Measurements from ENCODE around the gene WDR82.
"Not testable (repeated sequence)": the region's sequence is repeated elsewhere in the genome, so short reads cannot be mapped to it uniquely, and the experiment has no call there.

Gene WDR82

DNA sequence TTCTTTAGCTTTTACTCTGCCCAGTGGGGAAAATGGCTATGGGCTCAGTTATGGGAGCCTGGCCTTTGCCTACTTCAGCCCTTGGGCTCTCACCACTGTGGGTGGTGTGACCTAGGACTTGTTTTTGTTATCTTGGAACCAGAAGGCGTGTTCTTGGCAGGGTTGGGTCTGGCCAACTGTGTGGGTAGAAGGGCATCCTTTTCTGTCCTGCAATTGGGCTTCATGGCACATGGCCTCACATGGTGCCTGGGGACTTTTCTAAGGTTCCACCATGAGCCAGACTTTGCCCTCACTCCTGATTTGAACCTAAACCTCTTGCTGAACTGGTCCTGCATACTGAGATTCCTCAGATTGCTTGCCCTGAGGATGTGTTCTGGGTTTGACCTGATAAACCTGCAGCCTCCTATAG is 10.9 kb upstream of the WDR82 start:
- DNase-seq (ENCODE audit: low read depth in 2 of 2): no peak

DNA sequence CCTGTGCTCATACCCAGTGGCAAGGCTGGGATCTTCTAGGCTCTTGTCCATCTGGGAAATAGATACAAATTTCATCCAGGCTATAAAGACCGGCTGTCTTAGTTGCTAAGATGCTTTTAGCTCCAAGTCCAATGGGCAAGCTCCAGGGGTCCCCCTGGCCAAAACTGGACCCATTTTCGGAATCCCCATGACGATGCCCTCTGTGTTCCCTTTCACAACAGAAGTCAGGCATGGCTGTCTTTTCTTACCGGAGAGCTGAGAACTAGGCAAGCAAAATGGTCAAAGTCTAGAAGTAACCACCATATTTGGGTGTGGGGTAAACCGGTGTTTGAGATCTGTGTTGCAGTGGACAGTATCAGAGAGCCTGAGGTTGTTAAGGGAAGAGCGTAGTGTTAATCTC is 10.2 kb upstream of the WDR82 start:
- DNase-seq (ENCODE audit: low read depth in 2 of 2): no peak

DNA sequence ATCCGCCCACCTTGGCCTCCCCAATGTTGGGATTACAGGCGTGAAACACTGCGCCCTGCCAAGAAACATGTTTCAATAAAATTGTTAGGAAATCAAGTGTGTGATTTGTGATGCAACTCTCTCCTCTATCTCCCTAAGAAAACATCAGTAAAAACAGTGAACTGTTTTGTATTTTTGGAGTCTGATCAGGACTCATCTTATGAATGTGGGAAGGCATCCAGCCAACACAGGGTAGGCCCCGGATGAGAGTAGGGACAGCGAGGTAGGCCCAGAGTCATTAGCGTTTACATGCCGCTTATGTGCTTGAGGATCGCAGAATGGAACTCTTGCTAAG is 8.3 kb upstream of the WDR82 start:
- DNase-seq (ENCODE audit: low read depth in 2 of 2): no peak

DNA sequence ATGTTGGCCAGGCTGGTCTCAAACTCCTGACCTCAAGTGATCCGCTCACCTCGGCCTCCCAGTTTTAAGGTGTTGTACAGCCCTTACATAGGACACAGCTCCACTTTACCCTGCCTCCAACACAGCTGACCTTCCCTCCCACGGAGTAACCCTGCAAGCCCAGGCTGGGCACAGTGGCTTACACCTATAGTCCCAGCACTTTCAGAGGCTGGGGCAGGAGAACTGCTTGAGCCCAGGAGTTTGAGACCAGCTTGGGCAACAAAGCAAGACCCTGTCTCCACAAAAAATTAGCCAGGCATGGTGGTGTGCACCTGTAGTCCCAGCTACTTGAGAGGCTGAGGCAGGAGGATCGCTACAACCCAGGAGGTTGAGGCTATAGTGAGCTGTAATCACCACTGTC is 5.6 kb upstream of the WDR82 start:
- not testable (repeated sequence) for DNase-seq (ENCODE audit: low read depth in 2 of 2)

DNA sequence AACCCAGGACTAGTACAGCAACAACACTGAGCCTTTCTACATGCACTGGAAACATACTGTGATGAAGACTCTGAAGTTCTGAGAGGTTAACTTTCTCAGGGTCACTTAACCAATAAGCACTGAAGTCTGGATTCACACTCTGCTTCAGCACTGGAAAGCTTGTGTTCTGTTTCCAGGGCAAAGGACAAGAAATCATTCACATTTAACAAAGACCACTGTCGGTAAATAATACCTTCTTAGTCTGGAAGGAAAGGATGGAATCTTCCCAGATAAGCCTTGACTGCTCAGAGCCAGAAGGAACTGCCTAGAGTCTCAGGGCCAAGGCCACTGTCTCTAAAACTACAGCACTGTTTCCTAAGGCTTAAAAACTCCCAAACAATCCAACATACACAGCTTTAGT is 4.9 kb upstream of the WDR82 start:
- DNase-seq (ENCODE audit: low read depth in 2 of 2): no peak

DNA sequence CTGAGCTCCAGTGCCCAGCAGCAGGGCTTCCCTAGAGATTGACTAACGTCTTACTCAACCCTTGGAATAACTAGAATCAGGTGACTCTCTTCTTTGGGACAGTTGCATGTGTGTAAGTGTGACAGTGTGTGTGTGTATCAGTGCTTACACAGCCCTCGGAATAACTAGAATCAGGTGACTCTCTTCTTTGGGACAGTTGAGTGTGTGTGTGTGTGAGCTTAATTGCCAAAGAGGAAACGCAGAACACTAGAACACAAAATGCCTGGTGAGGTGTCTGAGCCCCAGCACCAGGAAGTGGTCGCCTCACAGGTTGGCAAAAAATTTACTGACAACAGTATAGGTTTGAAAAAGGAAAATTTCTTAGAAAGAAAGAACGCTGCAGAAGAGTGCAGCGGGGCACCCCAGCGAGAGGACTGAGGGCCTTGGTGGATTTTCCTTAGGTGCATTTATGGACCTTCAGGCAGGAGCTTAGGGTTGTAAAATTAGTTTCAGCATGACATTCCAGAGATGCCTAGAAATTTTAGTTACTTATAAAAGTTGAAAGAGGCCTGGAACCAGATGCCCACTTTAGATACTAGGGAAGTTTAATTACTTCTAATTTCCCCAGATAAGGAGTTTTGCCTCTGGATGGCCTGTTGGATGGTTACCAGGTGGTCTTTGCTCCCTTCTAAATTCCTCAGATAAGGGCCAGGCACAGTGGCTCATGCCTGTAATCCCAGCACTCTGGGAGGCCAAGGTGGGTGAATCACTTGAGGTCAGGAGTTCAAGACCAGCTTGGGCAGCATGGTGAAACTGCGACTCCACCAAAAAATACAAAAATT is 3.7 kb upstream of the WDR82 start:
- DNase-seq (ENCODE audit: low read depth in 2 of 2): no peak

DNA sequence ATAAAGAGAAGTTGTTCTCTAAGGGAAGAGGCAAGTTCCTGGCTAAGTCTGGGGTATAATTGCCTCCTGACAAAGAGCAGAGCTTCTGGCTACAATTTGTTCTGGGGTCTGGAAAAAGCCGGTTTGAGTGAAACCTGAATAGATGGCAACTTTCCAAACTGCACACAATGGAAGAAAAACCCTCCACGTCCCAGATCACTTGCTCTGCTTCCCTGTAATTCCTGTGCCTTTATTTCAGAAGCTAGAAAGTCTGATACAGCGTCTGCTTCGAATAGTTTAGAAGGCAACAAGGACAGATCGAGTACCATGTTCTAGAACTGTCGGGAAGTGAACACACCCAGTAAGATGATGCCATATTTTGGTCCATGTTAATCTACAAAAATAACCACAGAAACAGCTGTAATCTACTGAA is 1.6 kb upstream of the WDR82 start:
- DNase-seq (ENCODE audit: low read depth in 2 of 2): no peak

DNA sequence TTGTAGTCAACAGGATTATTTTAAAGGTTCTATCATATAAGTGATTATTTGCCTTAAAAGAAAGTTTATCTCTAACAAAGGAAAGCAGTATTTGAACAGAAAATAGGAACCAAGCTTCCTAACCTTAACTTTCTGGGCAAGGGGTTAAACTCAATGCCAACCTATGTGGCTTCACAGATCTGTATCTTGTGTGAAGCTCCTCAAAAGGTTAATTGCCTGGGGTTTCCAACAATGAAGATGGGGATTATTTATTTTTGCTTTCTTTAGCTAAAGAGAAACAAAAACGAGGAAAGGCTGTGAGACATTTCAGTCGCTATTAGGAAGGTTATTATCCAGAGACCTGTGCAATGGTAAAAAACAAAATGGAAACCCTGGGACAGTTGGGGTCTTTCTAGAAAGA is 1.1 kb upstream of the WDR82 start:
- DNase-seq (ENCODE audit: low read depth in 2 of 2): no peak

DNA sequence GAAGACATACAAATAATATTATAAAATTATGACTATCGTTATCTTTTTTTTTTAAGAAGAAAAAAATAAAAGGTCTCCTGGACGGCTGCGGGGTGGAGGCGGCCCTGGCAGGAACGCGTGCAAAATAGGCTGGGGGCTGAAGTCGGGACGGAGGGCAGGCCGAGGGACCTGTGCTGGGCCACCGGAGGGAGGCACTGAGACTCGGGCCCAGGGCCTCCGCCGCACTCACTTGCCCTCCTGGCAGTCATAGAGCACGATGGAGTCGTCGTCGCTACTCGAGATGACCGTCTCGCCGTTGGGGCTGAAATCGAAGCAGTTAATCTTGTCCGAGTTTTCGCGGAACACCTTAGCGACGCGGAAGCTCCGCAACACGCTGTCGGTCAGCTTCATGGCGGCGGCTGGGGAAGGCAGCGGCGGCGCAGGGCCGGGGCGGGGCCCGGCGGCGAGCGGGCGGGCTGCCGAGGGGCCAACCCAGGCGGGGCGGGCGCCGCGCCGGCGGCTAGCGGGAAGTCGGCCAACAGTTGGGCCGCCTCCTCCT is 408 bp downstream of the WDR82 start:
- DNase-seq (ENCODE audit: low read depth in 2 of 2): peak in 1 of 2 donors; percentile 36

DNA sequence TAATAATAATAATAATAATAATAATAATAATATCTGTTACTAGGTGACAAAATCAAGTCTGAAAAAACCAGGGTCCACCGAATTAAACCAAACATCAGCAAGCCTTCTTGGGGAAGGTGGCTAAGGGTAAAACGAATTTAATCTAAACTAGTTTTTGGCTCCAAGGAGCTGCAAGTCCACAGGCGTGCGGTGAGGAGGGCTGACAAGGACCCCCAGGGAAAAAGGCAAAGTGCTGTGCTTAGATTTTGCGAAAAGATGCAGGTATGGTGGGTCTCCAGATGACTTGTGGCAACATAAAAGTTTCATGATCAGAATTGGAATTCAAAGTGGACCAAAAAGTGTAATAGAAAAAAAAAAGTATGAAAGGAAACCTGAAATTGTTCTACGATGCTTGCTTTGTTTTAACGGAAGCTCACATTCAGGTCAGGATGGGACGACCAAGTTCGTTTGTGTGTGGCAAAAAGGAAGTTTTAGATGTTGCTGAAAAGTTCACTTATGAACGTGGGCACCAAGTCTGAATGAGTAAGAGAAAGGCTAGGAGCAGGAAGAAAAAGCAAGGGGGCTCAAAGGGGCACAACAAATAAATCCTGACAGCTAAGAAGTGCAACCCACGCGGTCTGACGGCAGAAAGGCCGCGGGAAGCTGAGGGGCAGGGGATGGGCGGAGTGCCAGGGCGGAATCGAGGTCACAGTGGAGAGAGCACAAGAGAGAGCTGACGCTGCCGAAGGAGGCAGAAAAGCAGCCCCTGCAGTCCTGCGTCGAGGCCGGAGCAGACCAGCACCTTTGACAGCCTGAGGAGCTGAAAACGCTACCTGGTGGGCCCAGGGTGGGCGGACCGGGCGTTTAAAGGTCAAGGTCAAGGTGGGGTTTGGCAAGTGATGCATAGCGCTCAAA is 1.1 kb downstream of the WDR82 start:
- DNase-seq (ENCODE audit: low read depth in 2 of 2): peak; percentile 58 to 60

DNA sequence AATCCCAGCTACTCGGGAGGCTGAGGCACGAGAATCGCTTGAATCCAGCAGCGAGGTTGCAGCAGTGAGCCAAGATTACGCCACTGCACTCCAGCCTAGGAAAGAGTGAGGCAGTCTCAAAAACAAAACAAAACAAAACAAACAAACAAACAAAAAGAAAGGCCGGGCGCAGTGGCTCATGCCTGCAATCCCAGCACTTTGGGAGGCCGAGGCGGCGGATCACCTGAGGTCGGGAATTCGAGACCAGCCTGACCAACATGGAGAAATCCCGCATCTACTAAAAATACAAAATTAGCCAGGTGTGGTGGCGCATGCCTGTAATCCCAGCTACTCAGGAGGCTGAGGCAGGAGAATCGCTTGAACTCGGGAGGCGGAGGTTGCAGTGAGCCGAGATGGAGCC is 3.7 kb downstream of the WDR82 start:
- DNase-seq (ENCODE audit: low read depth in 2 of 2): not testable (repeated sequence)

DNA sequence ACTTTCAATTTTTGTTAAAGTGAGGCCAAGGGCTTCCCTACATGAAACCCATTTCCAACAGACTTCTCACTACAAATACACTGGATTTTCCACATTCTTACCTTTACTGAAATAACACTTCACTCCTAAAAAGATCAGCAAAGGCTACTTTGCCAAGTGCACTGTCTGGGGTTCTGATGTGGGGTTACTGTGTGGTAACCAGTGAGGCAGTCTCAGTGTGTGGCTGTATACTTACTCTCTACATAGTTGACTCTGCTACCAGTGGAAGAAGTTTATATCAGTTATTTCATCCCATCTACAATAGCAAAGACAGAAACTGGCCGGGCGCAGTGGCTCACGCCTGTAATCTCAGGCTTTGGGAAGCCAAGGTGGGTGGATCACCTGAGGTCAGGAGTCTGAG is 5.6 kb downstream of the WDR82 start:
- DNase-seq (ENCODE audit: low read depth in 2 of 2): no peak

DNA sequence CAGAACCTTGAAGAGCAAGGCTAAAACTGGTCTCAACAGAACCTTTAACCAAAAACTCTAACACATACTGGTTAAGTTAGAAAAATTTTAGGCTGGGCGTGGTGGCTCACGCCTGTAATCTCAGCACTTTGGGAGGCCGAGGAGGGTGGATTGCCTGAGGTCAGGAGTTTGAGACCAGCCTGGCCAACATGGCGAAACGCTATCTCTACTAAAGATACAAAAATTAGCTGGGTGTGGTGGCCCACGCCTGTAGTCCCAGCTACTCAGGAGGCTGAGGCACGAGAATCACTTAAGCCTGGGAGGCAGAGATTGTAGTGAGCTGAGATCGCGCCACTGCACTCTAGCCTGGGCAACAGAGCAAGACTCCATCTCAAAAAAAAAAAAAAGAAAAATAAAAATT is 6.3 kb downstream of the WDR82 start:
- not testable (repeated sequence) for DNase-seq (ENCODE audit: low read depth in 2 of 2)

DNA sequence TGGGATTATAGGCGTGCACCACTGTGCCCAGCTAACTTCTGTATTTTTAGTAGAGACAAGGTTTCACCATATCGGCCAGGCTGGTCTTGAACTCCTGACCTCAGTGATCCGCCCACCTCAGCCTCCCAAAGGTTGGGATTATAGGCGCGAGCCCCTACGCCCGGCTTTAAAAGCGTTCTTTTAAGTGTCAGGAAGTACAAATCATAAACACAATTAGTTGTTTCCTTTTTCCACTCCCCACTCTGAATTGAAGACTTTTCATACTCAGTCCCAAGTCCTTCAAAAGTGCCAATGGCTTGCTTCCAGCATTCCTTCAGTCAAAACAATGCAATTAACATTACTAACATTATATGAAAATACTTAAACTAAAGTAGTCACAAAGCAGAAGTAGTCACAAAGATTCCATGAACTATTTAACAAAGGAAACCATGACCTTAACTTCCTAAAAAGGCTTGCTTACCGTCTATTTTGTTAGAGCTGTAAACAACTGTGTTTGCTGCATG is 8.1 kb downstream of the WDR82 start:
- no peak for DNase-seq (ENCODE audit: low read depth in 2 of 2)

DNA sequence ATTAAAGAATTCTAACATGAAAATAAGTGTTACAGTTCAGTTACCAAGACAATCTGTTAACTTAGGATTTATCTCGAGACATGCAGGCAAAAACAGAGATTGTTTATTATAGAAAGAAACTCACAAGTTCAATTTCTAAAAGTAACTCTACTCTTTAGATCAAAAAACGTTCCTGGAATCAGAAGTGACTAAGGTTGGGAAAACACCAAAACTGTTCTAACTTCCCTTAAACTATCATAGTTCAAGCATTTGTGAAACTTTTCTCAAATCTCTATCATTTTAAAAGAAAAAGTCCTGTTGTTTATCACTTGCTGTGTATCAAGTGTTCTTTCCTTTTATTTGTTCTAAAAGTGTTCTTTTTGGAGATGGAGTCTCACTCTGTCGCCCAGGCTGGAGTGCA is 8.7 kb downstream of the WDR82 start:
- DNase-seq (ENCODE audit: low read depth in 2 of 2): no peak

DNA sequence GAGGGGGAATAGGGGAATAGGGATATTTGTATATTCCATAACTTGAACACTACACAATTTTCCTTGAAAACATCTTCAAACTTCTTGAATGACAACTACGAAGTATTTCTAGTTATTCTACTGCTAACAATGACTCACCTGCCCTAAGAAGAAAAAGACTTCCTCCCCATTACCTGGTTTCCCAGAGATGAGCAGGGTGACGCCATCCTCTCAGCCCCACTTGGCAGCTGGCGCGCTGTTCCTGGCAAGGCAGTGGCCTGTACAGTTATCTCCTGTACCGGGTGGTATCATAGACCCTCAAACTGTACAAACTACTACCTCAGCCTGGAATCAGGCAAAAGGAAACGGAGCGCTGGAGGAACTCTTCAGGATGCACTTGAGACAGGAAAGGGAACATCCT is 10.4 kb downstream of the WDR82 start:
- DNase-seq (ENCODE audit: low read depth in 2 of 2): peak in 1 of 2 donors; percentile 33

DNA sequence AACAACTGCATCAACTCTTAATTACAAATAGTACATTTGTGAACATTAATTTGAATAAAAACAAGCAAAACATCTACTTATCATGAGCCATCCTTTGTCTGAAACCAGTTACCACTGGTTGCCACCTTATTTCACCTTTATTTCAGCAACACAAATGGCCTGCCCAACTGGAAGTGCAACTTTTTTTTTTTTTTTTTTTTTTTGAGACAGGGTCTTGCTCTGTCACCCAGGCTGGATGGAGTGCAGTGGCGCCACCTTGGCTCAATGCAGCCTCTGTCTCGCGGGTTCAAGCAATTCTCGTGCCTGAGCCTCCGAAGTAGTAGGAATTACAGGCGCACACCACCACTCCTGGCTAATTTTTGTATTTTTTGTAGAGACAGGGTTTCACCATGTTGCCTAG is 13.1 kb downstream of the WDR82 start:
- DNase-seq (ENCODE audit: low read depth in 2 of 2): no peak

DNA sequence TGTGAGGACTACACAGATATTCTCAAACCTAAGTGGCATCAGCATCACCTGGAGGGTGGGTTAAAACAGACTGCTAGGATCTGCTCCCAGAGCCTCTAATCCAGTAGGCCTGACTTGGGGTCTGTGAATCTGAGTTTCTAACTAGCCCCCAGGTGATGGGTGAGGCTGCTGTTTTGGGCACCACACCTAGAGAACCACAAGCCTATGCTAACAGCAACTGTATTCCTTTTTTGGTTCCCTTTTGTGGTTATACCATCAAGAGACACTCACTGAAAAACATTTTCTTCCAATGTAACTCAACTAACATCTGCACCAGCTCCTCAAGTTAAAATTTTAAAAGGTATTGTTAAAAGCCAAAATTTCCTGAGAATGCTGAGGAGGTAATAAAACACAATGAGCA is 16.0 kb downstream of the WDR82 start:
- no peak for DNase-seq (ENCODE audit: low read depth in 2 of 2)

DNA sequence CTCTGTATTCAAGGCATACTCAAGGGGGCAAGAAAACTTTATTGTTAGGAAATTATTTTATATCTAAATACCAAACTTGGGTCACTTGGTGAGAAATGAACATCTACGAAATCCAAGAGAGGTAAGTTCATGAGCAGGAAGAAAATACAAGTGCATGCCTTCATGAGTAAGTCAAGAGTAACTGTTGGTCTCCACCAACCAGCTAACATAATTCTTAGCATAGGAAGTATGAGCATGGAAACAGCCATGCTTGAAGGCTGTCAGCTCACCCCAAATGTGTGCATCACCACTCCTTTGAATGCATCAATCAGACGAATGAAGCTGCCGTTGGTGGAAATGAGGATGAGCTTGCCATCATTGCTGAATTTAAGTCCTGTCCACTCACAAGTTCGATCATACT is 19.0 kb downstream of the WDR82 start:
- no peak for DNase-seq (ENCODE audit: low read depth in 2 of 2)

DNA sequence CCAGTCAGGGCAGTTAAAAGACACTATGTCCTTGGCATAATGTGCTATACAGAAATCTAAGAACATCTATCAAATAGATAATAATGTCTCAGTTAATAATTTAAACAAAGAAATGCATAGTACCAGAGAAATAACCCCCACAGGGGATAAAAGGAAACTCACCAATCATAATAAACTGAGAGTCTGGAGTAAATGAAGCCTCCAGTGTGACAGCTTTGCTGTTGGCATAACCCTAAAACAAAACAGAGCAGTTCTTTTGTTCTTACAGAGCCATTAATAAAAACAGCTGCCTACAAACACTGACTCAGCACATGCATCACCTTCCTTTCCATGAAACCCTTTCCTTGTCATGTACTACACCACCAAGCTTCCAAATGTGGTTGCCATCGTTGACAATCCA is 19.4 kb downstream of the WDR82 start:
- no peak for DNase-seq (ENCODE audit: low read depth in 2 of 2)

DNA sequence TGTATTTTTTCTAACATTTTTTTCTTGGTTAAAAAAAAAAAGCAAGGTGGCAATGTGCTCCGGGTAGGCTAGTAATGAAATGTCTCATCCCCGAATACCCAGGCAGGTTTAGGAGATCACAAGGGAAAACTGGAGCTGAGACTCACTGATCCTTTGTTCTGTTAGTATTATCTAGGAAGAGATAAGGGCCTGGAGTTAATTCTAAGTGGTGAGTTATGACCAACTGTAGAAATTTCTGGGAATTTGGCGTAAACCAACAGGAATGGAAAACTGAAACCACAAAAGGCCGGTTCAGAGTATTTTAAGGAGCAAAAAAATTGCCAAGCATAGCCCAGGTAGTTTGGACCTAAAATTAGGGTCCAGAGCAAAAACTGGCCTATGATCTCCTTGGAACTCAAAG is 20.5 kb downstream of the WDR82 start:
- DNase-seq (ENCODE audit: low read depth in 2 of 2): no peak

DNA sequence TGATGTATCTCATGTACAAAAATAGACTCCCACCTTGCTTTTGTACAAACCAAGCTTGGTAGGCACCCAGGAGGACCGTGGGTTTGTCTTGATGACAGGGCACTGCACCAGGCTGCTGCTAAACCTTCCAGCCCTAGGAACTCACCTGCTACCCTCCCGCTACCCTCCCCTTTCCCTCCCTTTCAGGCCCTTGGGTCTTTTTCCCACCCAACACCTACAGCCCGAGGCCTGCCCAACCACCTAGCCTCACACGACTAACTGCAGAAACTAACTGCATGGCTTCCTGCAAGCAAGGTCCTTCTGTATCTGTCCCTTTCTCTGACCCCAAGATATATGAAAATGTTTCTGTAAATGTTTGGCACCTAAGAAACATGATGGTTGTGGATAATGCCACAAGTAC is 21.8 kb downstream of the WDR82 start:
- no peak for DNase-seq (ENCODE audit: low read depth in 2 of 2)

DNA sequence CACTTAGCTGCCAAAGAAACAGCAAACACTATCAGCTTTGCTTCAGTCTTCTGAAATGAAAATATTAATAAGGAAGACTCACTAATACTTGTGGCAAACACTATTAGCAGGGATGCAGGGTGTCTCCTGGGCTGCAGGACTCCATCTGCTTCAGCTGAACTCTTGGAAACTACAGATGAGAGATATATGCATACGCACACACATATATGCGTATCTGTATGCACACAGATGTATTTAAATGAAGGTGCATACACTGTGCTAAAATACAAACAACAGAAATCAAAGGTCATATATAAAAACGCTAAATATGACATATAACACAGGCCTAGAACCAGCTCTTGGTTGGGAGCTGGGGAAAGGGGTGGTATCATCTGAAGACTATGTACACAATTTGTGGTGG is 22.3 kb downstream of the WDR82 start:
- no peak for DNase-seq (ENCODE audit: low read depth in 2 of 2)
